Uterus (tissue), 4 donors: ENCODE measurements around the gene IL17D. TPM values are rescaled to one million over a fixed set of nuclear protein-coding genes. Genes with fewer than 3 reads are reported as not detected.

Source experiments
- DNase-seq, 2 donors: peaks; one replicate each; pipeline ENCODE4 v3.0.0-alpha.2; 2019 to 2020
- H3K27ac ChIP-seq, 2 donors: fragments of 200-600 bp; sonication (generic); 1 replicate in 1 of 2; 2 replicates in 1 of 2; pipeline ENCODE4 v1.5.1; 2016 to 2018
- H3K27me3 ChIP-seq, 2 donors: fragments of 200-600 bp; sonication (generic); one replicate each; pipeline ENCODE4 v1.5.1; 2018 to 2019; ENCODE audit warnings: control low read depth in 1 of 2
- H3K36me3 ChIP-seq, 2 donors: fragments of 200-600 bp; sonication (generic); one replicate each; pipeline ENCODE4 v1.5.1; 2019; ENCODE audit warnings: control low read depth in 1 of 2
- H3K4me1 ChIP-seq, 2 donors: fragments of 200-600 bp; sonication (generic); one replicate each; pipeline ENCODE4 v1.5.1; 2018 to 2019; ENCODE audit warnings: control low read depth in 1 of 2
- H3K4me3 ChIP-seq, 2 donors: fragments of 200-600 bp; sonication (generic); 1 replicate in 1 of 2; 2 replicates in 1 of 2; pipeline ENCODE4 v1.5.1; 2018 to 2019; ENCODE audit warnings: mild to moderate bottlenecking in 1 of 2
- H3K9me3 ChIP-seq, 2 donors: fragments of 200-600 bp; sonication (generic); one replicate each; pipeline ENCODE4 v1.5.1; 2019; ENCODE audit warnings: control low read depth in 1 of 2
- POLR2A ChIP-seq, 2 donors: fragments of 450-650 bp; IDR thresholded peaks; one replicate each; pipeline ENCODE4 v1.6.1; 2016; ENCODE audit warnings: antibody characterized with exemption in 2 of 2, mild to moderate bottlenecking in 1 of 2, moderate library complexity in 1 of 2
- intact Hi-C: fragments of 100-400 bp; cut with DNase I; formaldehyde crosslinking; loops from one replicate; pipeline ENCODE4 v1.15.1; 2023; ENCODE audit warnings: low total_unique reads
- total RNA-seq, 4 donors: library from RNA; depleted of rRNA in 3 of 4; stranded (reverse); fragments of >200 nt in 3 of 4; gene quantifications; one replicate each; pipeline versions ENCODE4 v1.1.0 to v1.2.4, GENCODE V29; 2014 to 2023
- TF ChIP-seq, protein P1 (sequence below), 4 experiments: fragments of 200-600 bp in 2 of 4; fragments of 450-650 bp in 2 of 4; sonication (generic) in 2 of 4; IDR thresholded peaks; one replicate each; pipeline ENCODE4 v1.5.1; 2016 to 2019; ENCODE audit warnings: antibody characterized with exemption in 4 of 4, mild to moderate bottlenecking in 2 of 4, moderate library complexity in 1 of 4
- donor health status: DM: yes; HTN: yes; CAD: no.

IL17D gene
- total RNA-seq, 4 donors from 2014 or later, result 2.7 to 5.6 TPM; not detected in 2

- intact Hi-C loops, result loop anchor here (5.0 kb wide), 1 partner anchor 118 kb away; no protein-coding TSS in a partner anchor
- Histone ChIP-seq H3K27ac (no peak overlapping the region), H3K4me3 (no peak overlapping the region), H3K4me1 (no peaks in the 10 kb centered on the region), H3K27me3 (no peaks in the 10 kb centered on the region), H3K36me3 (no peaks in the 10 kb centered on the region), H3K9me3 (no peaks in the 10 kb centered on the region)
- no peak for TF ChIP-seq POLR2A (IDR thresholded peaks at IDR 0.05)
- TF ChIP-seq, protein P1, sequence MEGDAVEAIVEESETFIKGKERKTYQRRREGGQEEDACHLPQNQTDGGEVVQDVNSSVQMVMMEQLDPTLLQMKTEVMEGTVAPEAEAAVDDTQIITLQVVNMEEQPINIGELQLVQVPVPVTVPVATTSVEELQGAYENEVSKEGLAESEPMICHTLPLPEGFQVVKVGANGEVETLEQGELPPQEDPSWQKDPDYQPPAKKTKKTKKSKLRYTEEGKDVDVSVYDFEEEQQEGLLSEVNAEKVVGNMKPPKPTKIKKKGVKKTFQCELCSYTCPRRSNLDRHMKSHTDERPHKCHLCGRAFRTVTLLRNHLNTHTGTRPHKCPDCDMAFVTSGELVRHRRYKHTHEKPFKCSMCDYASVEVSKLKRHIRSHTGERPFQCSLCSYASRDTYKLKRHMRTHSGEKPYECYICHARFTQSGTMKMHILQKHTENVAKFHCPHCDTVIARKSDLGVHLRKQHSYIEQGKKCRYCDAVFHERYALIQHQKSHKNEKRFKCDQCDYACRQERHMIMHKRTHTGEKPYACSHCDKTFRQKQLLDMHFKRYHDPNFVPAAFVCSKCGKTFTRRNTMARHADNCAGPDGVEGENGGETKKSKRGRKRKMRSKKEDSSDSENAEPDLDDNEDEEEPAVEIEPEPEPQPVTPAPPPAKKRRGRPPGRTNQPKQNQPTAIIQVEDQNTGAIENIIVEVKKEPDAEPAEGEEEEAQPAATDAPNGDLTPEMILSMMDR (IDR thresholded peaks at IDR 0.05), result no peak
- DNase-seq, result no peak
These were observed 6.3 kb downstream of the IL17D start for GRCh38 chr13:20709782-20710181.

GRCh38 chr13:20711301-20712044, 8.0 kb downstream of the IL17D start:
- no peak overlapping the region for H3K4me3 ChIP-seq
- H3K36me3 ChIP-seq, result no peaks in the 10 kb centered on the region
- TF ChIP-seq, protein P1 (IDR thresholded peaks at IDR 0.05), result no peak
- no peak for TF ChIP-seq POLR2A (IDR thresholded peaks at IDR 0.05)
- no peak for DNase-seq
- H3K27ac ChIP-seq, result no peak overlapping the region
- H3K4me1 ChIP-seq, result no peaks in the 10 kb centered on the region
- no peaks in the 10 kb centered on the region for H3K9me3 ChIP-seq
- intact Hi-C loops, result loop anchor here (5.0 kb wide), 1 partner anchor 116 kb away; no protein-coding TSS in a partner anchor
- no peaks in the 10 kb centered on the region for H3K27me3 ChIP-seq

DNA sequence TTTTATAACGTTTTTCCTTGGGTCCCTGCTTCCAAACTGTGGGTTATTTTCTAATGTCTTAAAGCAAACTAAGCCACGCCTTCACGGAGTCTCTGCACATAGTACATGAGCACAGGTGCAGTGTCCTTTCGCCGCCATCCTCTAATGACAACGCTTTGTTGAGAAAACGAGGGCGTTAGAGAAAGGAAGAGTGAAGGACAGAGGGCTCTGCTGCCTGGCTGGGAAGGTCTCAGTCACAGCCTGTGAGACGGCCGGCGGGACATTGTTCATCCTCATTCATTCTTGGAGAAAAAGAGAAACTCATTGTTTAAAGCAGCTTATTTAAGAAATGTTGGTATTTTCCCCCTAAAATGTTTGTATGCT, 9.5 kb downstream of the IL17D start:
- Histone ChIP-seq H3K27ac (no peak overlapping the region), H3K9me3 (no peaks in the 10 kb centered on the region), H3K27me3 (no peaks in the 10 kb centered on the region), H3K4me3 (peak overlapping the region; percentile 2 to 4), H3K4me1 (no peaks in the 10 kb centered on the region), H3K36me3 (no peaks in the 10 kb centered on the region)
- DNase-seq, result no peak
- no peak for TF ChIP-seq POLR2A (IDR thresholded peaks at IDR 0.05)
- TF ChIP-seq, protein P1 (IDR thresholded peaks at IDR 0.05), result no peak
- intact Hi-C loops, result loop anchor here (5.0 kb wide), 1 partner anchor 114 kb away; no protein-coding TSS in a partner anchor

DNA sequence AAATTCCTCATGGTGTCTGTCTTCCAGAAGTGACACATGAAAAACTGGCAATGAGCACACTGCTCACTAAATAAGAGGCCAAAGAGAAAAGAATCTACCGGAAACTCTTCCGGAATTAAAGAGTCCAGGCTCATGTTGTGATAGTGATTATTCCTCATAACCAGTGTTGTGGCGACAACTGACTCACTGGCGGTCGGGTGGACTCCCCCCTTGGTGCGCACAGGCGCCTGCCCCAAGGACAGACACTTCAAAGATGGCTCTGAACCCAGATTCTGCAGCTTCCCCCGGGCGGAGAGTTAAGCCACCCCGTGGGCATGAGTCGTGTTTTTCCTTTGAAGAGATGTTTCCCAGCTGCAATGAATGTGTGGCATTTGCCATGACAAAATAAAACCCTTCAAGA, 10.3 kb downstream of the IL17D start:
- DNase-seq, result no peak
- intact Hi-C loops, result loop anchor here (5.0 kb wide), 1 partner anchor 114 kb away; no protein-coding TSS in a partner anchor
- Histone ChIP-seq H3K4me3 (no peak overlapping the region), H3K36me3 (no peaks in the 10 kb centered on the region), H3K4me1 (no peaks in the 10 kb centered on the region), H3K9me3 (no peaks in the 10 kb centered on the region), H3K27me3 (no peaks in the 10 kb centered on the region), H3K27ac (peak overlapping the region in 1 of 2 donors; percentile 48)
- TF ChIP-seq POLR2A (IDR thresholded peaks at IDR 0.05), result no peak
- TF ChIP-seq, protein P1 (IDR thresholded peaks at IDR 0.05), result no peak

DNA sequence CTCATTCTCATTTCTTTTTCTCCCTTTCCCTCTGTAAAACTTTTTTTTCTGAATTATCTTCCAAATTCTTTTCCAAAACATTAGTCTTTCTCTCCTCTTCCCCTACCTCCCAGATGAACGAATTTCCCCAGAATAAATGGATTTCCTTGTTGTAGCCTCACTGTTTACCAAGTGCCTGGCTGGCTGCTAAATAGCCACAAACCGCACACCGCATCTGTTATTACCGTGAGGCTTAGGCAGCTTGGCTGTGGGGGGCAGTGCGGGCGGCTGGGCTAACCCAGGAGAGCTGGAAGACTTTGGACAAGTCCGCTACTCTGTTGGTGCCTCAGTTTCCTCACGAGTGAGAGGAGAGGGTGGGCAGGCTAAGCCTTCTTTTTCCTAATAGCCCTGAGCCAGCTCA, 10.7 kb downstream of the IL17D start:
- Histone ChIP-seq H3K36me3 (no peaks in the 10 kb centered on the region), H3K27me3 (no peaks in the 10 kb centered on the region), H3K4me3 (no peak overlapping the region), H3K9me3 (no peaks in the 10 kb centered on the region), H3K27ac (peak overlapping the region; percentile 48 to 68), H3K4me1 (no peaks in the 10 kb centered on the region)
- intact Hi-C loops, result loop anchor here (5.0 kb wide), 1 partner anchor 113 kb away; no protein-coding TSS in a partner anchor
- no peak for TF ChIP-seq POLR2A (IDR thresholded peaks at IDR 0.05)
- TF ChIP-seq, protein P1 (IDR thresholded peaks at IDR 0.05), result no peak
- no peak for DNase-seq
